ENCODE results near the gene ZBTB3.

DNA sequence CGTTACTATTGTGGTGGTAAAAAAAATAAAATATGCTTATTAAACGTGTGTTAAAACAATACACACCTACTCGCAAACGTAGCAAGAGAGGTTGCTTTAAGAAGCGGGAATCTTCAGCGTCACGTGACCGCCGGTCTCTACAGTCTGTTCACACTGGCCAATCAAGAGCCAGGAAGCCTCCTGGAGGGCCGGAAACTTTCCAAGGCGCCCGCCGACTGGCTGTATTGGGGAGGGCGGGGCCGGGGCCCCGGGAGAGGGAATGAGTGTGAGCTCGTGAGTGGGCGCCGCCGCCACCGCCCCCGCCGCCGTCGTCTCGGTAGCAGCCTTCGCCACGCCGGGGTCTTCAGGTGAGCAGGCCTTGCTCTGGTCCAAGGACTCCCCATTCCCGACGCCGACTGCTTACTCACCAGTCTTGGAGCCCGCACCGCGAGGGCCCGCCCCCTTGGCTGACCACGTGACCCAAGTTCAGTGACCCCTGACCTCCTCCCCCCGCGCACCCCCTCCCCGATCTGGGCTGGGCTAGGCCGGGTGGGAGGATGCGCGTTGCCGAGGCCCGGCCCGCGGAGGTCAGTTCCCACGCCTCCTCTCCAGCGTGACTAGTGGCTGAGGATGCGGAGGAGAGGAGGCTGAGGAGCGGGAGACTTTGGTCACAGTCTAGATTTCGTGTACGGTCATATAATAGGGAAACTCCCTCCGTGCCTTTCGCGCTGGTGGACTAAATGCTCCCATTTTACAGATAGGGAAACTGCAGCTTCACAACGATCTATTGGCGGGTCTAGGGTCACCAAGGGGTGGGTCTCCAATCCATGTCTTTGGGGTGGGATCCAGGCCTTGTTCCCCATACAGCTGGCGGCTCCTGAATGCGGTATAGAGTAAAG is 17.4 kb upstream of the ZBTB3 start, which contains the start of gene TAF6L:
- TF ChIP-seq, protein P1, sequence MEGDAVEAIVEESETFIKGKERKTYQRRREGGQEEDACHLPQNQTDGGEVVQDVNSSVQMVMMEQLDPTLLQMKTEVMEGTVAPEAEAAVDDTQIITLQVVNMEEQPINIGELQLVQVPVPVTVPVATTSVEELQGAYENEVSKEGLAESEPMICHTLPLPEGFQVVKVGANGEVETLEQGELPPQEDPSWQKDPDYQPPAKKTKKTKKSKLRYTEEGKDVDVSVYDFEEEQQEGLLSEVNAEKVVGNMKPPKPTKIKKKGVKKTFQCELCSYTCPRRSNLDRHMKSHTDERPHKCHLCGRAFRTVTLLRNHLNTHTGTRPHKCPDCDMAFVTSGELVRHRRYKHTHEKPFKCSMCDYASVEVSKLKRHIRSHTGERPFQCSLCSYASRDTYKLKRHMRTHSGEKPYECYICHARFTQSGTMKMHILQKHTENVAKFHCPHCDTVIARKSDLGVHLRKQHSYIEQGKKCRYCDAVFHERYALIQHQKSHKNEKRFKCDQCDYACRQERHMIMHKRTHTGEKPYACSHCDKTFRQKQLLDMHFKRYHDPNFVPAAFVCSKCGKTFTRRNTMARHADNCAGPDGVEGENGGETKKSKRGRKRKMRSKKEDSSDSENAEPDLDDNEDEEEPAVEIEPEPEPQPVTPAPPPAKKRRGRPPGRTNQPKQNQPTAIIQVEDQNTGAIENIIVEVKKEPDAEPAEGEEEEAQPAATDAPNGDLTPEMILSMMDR (conservative IDR thresholded peaks at IDR 0.05): no peak
- no peak for TF ChIP-seq ZFX (IDR thresholded peaks at IDR 0.05)
